Tongue (tissue), 2 donors: ENCODE measurements around the gene GVQW3. TPM values are rescaled to one million over a fixed set of nuclear protein-coding genes. Genes with fewer than 3 reads are reported as not detected.
"Not testable (repeated sequence)": the region's sequence is repeated elsewhere in the genome, so short reads cannot be mapped to it uniquely, and the experiment has no call there.

ENCODE experiments used
- DNase-seq: peaks from one replicate; pipeline ENCODE4 v3.0.0-alpha.2; 2015
- total RNA-seq: library from RNA; depleted of rRNA; stranded (reverse); fragments of >200 nt; gene quantifications from one replicate; pipeline ENCODE4 v1.2.3, GENCODE V29; 2014

The GVQW3 gene
- total RNA-seq, 1 donor from 2014 or later: 3.8 TPM

GRCh38 chr11:76388408-76388807 lies 7.3 kb downstream of the GVQW3 start:
- DNase-seq: no peak

GRCh38 chr11:76391021-76391420 lies 9.9 kb downstream of the GVQW3 start:
- peak; percentile 12 for DNase-seq

GRCh38 chr11:76391811-76392475 lies 10.8 kb downstream of the GVQW3 start:
- DNase-seq: no peak

GRCh38 chr11:76392870-76393269 lies 11.7 kb downstream of the GVQW3 start:
- no peak for DNase-seq

GRCh38 chr11:76394411-76394810 lies 13.3 kb downstream of the GVQW3 start:
- no peak for DNase-seq

- no peak for DNase-seq
Observed at GRCh38 chr11:76395296-76395695, 14.2 kb downstream of the GVQW3 start.

GRCh38 chr11:76397383-76397782 lies 16.3 kb downstream of the GVQW3 start:
- no peak for DNase-seq

- DNase-seq: no peak
Observed at GRCh38 chr11:76400967-76401366, 19.8 kb downstream of the GVQW3 start.

GRCh38 chr11:76401484-76401883 lies 20.4 kb downstream of the GVQW3 start:
- DNase-seq: not testable (repeated sequence)

- DNase-seq: no peak
Observed at GRCh38 chr11:76406359-76406758, 25.2 kb downstream of the GVQW3 start.

- DNase-seq: no peak
Observed at GRCh38 chr11:76408171-76408965, 27.2 kb downstream of the GVQW3 start.

GRCh38 chr11:76410851-76411357 lies 29.8 kb downstream of the GVQW3 start:
- DNase-seq: peak; percentile 49

- no peak for DNase-seq
Observed at GRCh38 chr11:76415073-76415472, 34.0 kb downstream of the GVQW3 start.

- DNase-seq: no peak
Observed at GRCh38 chr11:76419896-76420295, 38.8 kb downstream of the GVQW3 start.

- no peak for DNase-seq
Observed at GRCh38 chr11:76424379-76424778, 43.3 kb downstream of the GVQW3 start.

- no peak for DNase-seq
Observed at GRCh38 chr11:76424891-76425290, 43.8 kb downstream of the GVQW3 start.

- DNase-seq: no peak
Observed at GRCh38 chr11:76426660-76427059, 45.5 kb downstream of the GVQW3 start.

GRCh38 chr11:76436020-76436419 lies 54.9 kb downstream of the GVQW3 start:
- DNase-seq: no peak

- peak; percentile 25 for DNase-seq
Observed at GRCh38 chr11:76443268-76443980, 62.3 kb downstream of the GVQW3 start.

- DNase-seq: no peak
Observed at GRCh38 chr11:76444065-76444383, 62.9 kb downstream of the GVQW3 start.

- DNase-seq: peak; percentile 99
Observed at GRCh38 chr11:76444384-76445120, 63.4 kb downstream of the GVQW3 start, which contains the start of gene EMSY. TSS of gene EMSY (plus strand) at chr11:76445018. CDS start at chr11:76446939, 1,921 bp downstream.
